HepG2 (cell line): ENCODE results near the gene MORN1. TPM values are rescaled to one million over a fixed set of nuclear protein-coding genes. Genes with fewer than 3 reads are reported as not detected.
A peak's percentile ranks its signal among the peaks of the same experiment; 100 is the strongest.

Experiments used
- ATAC-seq: fragments of 200-7000 bp; cut with Tn5 transposase; 3 replicates; pipeline ENCODE4 v1.9.1; 2020; ENCODE audit warnings: mild to moderate bottlenecking, moderate library complexity
- BruUV-seq: library from RNA; stranded (reverse); fragments of 400-500 nt; replicated peaks from 2 replicates; lab custom pipeline; 2021; lab: Mats Ljungman, UMichigan
- CTCF ChIA-PET: fragments of 300-600 bp; formaldehyde crosslinking; extraction: SDS; loops from one replicate; lab custom pipeline; 2021; ENCODE audit warnings: low total read pairs, inconsistent platforms, low intra/inter-chr PET ratio; lab: Yijun Ruan, JAX
- POLR2A ChIA-PET: fragments of 350-600 bp; sonication (Branson Sonifier 250); formaldehyde crosslinking; loops from one replicate; lab custom pipeline; 2020; ENCODE audit warnings: antibody characterized with exemption, inconsistent platforms; lab: Yijun Ruan, JAX
- DNase-seq: peaks from one replicate; pipeline ENCODE4 v3.0.0-alpha.2; 2015; ENCODE audit warnings: low spot score
- FAIRE-seq: peaks from 3 replicates; lab custom pipeline; 2011; peaks lifted over from hg19 to GRCh38; lab: Jason Lieb, UNC
- H2AFZ ChIP-seq: one replicate; pipeline ENCODE4 v1.6.1; 2011; ENCODE audit warnings: low read length, inconsistent platforms
- H3K27ac ChIP-seq: fragments of 300-600 bp; 3 replicates; pipeline ENCODE4 v1.8.0; 2011; ENCODE audit warnings: mixed run types, mild to moderate bottlenecking, mixed read lengths, low read length, inconsistent platforms; ENCODE audit not compliant: insufficient read depth; ENCODE audit errors: extremely low read length
- H3K27me3 ChIP-seq, 2 experiments: fragments of 200-600 bp in 1 of 2; 2 replicates in 1 of 2; 3 replicates in 1 of 2; pipeline versions ENCODE4 v1.6.0 to v1.8.0; 2011; ENCODE audit warnings: low read length in 2 of 2, mild to moderate bottlenecking in 2 of 2, moderate library complexity in 2 of 2, inconsistent platforms in 1 of 2; ENCODE audit not compliant: insufficient read depth in 2 of 2, control insufficient read depth in 1 of 2
- H3K36me3 ChIP-seq, 2 experiments: fragments of 200-600 bp in 1 of 2; replicated peaks in 1 of 2; 2 replicates in 1 of 2; 3 replicates in 1 of 2; pipeline versions ENCODE4 v1.5.1 to v1.8.0; 2011; ENCODE audit warnings: low read length in 2 of 2, inconsistent platforms in 1 of 2; ENCODE audit not compliant: insufficient read depth in 2 of 2, control insufficient read depth in 1 of 2
- H3K4me1 ChIP-seq: 2 replicates; pipeline ENCODE4 v1.5.1; 2012; ENCODE audit warnings: low read length, inconsistent platforms; ENCODE audit not compliant: insufficient read depth
- H3K4me2 ChIP-seq: 2 replicates; pipeline ENCODE4 v1.6.0; 2011; ENCODE audit warnings: low read depth, low read length, inconsistent platforms
- H3K4me3 ChIP-seq, 3 experiments: fragments of 200-600 bp in 1 of 3; sonication (generic), shearing (Covaris generic) in 1 of 3; replicated peaks in 1 of 3; 2 replicates each; pipeline ENCODE4 v1.5.1; 2011 to 2016; ENCODE audit warnings: low read length in 3 of 3, inconsistent platforms in 2 of 3, low read depth in 2 of 3, mild to moderate bottlenecking in 2 of 3, control low read depth in 1 of 3, mixed read lengths in 1 of 3; ENCODE audit not compliant: insufficient read depth in 1 of 3
- H3K79me2 ChIP-seq: one replicate; pipeline ENCODE4 v1.6.1; 2011; ENCODE audit warnings: low read length, inconsistent platforms; ENCODE audit not compliant: insufficient read depth
- H3K9ac ChIP-seq: 2 replicates; pipeline ENCODE4 v1.6.0; 2011; ENCODE audit warnings: mild to moderate bottlenecking, low read depth, low read length, inconsistent platforms; ENCODE audit not compliant: insufficient read depth
- H3K9me3 ChIP-seq: 2 replicates; pipeline ENCODE4 v1.5.1; 2012; ENCODE audit warnings: mild to moderate bottlenecking, low read length
- H4K20me1 ChIP-seq: 2 replicates; pipeline ENCODE4 v1.6.0; 2011; ENCODE audit warnings: inconsistent platforms, mild to moderate bottlenecking, low read length, moderate library complexity; ENCODE audit not compliant: insufficient read depth
- AGO2 ChIP-seq: fragments of 200-400 bp; formaldehyde crosslinking; optimal IDR thresholded peaks from 2 replicates; pipeline ENCODE3; 2017; ENCODE audit warnings: mild to moderate bottlenecking, low read depth, low read length, moderate library complexity
- CENPBD1 ChIP-seq: sonication (generic); formaldehyde crosslinking; IDR thresholded peaks from 2 replicates; pipeline ENCODE4 v1.8.0; 2022; ENCODE audit warnings: missing genetic modification reagents, low read depth, mild to moderate bottlenecking, borderline replicate concordance
- SAFB2 ChIP-seq: sonication (generic); formaldehyde crosslinking; IDR thresholded peaks from 2 replicates; pipeline ENCODE4 v1.5.1; 2020; ENCODE audit warnings: missing genetic modification reagents, low read depth, mild to moderate bottlenecking, borderline replicate concordance
- SP4 ChIP-seq: sonication (generic); formaldehyde crosslinking; IDR thresholded peaks from 2 replicates; pipeline ENCODE4 v1.8.1; 2023; ENCODE audit warnings: mild to moderate bottlenecking, missing genetic modification reagents
- SRY ChIP-seq: sonication (generic); formaldehyde crosslinking; IDR thresholded peaks from 2 replicates; pipeline ENCODE4 v1.8.0; 2022; ENCODE audit warnings: mild to moderate bottlenecking, missing genetic modification reagents
- ZFP36L1 ChIP-seq: sonication (generic); formaldehyde crosslinking; IDR thresholded peaks from 2 replicates; pipeline ENCODE4 v1.8.0; 2022; ENCODE audit warnings: mild to moderate bottlenecking, missing genetic modification reagents, moderate library complexity
- whole genome bisulfite sequencing: methylation state at CpG from one replicate; pipeline ENCODE4 v1.1.6; 2017; ENCODE audit warnings: low lambda C conversion rate; 5-methylcytosine and 5-hydroxymethylcytosine counted together
- in situ Hi-C: cut with HindIII; loops from 2 replicates; pipeline ENCODE4 v1.10.0; 2017; ENCODE audit warnings: low pct_unique_long_range_greater_than_20kb; ENCODE audit not compliant: extremely low pct_ligation_motif_present
- intact Hi-C: fragments of 100-400 bp; cut with micrococcal nuclease; formaldehyde crosslinking; loops from one replicate; pipeline ENCODE4 v1.10.0; 2022; ENCODE audit not compliant: unreplicated experiment
- polyA plus RNA-seq, 8 experiments: library from polyadenylated mRNA; depleted of rRNA in 3 of 8; stranded (reverse) in 7 of 8; unstranded in 1 of 8; fragments of >200 nt; fragmentation: Illumina TruSeq in 4 of 8; extraction: Trizol in 4 of 8; gene quantifications; 2 replicates each; pipeline versions ENCODE4 v1.2.1 to v1.2.3, GENCODE V29; 2011 to 2016; ENCODE audit warnings: low read depth in 4 of 8, missing spikeins in 1 of 8, mixed read lengths in 1 of 8; ENCODE audit not compliant: insufficient read depth in 1 of 8
- total RNA-seq, 5 experiments: library from RNA; depleted of rRNA; stranded (reverse); fragments of >200 nt; fragmentation: Illumina TruSeq; extraction: Trizol; gene quantifications; 2 replicates each; pipeline ENCODE4 v1.2.3, GENCODE V29; 2016; ENCODE audit warnings: low read depth in 1 of 5
- TF ChIP-seq, protein P1 (sequence below): sonication (generic); formaldehyde crosslinking; IDR thresholded peaks from 2 replicates; pipeline ENCODE4 v1.9.0; 2022; ENCODE audit warnings: missing genetic modification reagents, mild to moderate bottlenecking, borderline replicate concordance
- TF ChIP-seq, protein P2 (sequence below): sonication (generic); formaldehyde crosslinking; IDR thresholded peaks from 2 replicates; pipeline ENCODE4 v1.4.0; 2020; ENCODE audit warnings: missing genetic modification reagents, mild to moderate bottlenecking, borderline replicate concordance

The MORN1 gene
- total and polyA plus RNA-seq, 2 of the 13 experiments (the other 11 are each of a cell fraction or from before 2014, with no cell fraction given) = 3.1 to 6.5 TPM

DNA sequence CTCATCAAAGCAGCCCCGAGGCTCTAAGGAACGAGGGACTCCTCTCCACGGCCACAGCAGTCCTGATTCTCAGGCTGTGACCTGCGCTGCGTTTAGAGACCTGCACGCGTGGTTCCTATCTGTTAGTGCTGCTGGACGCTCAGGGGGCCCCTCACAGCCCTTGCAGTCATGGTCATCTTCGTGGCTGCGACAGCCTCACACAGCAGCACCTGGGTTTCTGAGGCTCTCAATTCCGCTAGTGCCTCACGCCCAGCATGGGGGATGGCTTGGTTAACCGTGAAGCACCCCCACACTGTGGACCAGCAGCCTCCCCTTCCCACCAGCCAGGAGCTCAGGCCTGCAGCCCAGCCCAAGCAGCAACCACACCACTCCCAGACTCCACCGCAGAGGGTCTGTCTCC is 7.8 kb downstream of the MORN1 start:
- POLR2A ChIA-PET = no interaction called here
- Histone ChIP-seq H3K4me3 (no peak overlapping the region), H3K9ac (no peak overlapping the region), H3K27ac (no peak overlapping the region), H2AFZ (no peak overlapping the region), H4K20me1 (no peaks in the 10 kb centered on the region), H3K9me3 (no peaks in the 10 kb centered on the region), H3K36me3 (0 out of 5 replicates have a peak, but pooled peaks cover 0 to 3% of the 10 kb centered on the region in 2 experiments), H3K4me2 (no peak overlapping the region), H3K27me3 (no peaks in the 10 kb centered on the region), H3K79me2 (no peaks in the 10 kb centered on the region), H3K4me1 (peaks cover 26% of the 10 kb centered on the region)
- CTCF ChIA-PET = interaction anchor here (3.1 kb wide), 1 partner anchor 188 kb away, joined by 30 read pairs; the partner anchor contains the start of gene FAAP20
- in situ Hi-C loops (loop anchor here (5.0 kb wide), 1 partner anchor 191 kb away; the partner anchor contains the start of gene FAAP20), intact Hi-C loops (loop anchor here (5.0 kb wide), 1 partner anchor 71 kb away; no protein-coding TSS in a partner anchor)
- TF ChIP-seq AGO2 (peak; percentile 40), CENPBD1 (CRISPR knock-in tag) (no peak), ZFP36L1 (CRISPR knock-in tag) (no peak), SP4 (0 out of 2 replicates have a peak, but pooled peaks have one; percentile 2), SRY (CRISPR knock-in tag) (no peak), SAFB2 (CRISPR knock-in tag) (0 out of 2 replicates have a peak, but pooled peaks have one; percentile 38)
- TF ChIP-seq, protein P1, sequence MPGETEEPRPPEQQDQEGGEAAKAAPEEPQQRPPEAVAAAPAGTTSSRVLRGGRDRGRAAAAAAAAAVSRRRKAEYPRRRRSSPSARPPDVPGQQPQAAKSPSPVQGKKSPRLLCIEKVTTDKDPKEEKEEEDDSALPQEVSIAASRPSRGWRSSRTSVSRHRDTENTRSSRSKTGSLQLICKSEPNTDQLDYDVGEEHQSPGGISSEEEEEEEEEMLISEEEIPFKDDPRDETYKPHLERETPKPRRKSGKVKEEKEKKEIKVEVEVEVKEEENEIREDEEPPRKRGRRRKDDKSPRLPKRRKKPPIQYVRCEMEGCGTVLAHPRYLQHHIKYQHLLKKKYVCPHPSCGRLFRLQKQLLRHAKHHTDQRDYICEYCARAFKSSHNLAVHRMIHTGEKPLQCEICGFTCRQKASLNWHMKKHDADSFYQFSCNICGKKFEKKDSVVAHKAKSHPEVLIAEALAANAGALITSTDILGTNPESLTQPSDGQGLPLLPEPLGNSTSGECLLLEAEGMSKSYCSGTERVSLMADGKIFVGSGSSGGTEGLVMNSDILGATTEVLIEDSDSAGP (CRISPR knock-in tag) = 0 out of 2 replicates have a peak, but pooled peaks have one; percentile 16
- TF ChIP-seq, protein P2, sequence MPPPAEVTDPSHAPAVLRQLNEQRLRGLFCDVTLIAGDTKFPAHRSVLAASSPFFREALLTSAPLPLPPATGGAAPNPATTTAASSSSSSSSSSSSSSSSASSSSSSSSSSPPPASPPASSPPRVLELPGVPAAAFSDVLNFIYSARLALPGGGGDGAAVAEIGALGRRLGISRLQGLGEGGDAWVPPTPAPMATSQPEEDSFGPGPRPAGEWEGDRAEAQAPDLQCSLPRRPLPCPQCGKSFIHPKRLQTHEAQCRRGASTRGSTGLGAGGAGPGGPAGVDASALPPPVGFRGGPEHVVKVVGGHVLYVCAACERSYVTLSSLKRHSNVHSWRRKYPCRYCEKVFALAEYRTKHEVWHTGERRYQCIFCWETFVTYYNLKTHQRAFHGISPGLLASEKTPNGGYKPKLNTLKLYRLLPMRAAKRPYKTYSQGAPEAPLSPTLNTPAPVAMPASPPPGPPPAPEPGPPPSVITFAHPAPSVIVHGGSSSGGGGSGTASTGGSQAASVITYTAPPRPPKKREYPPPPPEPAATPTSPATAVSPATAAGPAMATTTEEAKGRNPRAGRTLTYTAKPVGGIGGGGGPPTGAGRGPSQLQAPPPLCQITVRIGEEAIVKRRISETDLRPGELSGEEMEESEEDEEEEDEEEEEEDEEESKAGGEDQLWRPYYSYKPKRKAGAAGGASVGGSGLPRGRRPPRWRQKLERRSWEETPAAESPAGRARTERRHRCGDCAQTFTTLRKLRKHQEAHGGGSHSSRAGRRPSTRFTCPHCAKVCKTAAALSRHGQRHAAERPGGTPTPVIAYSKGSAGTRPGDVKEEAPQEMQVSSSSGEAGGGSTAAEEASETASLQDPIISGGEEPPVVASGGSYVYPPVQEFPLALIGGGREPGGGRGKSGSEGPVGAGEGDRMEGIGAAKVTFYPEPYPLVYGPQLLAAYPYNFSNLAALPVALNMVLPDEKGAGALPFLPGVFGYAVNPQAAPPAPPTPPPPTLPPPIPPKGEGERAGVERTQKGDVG (CRISPR knock-in tag) = peak; percentile 25; the same call in 1 of the 2 replicates
- FAIRE-seq (no peak), ATAC-seq (no peak), DNase-seq (no peak)
- TSS peak; percentile 34 for BruUV-seq
- WGBS = 86% methylated on average over 6 of the region's 14 CpGs
